ENCODE data around the gene ZNF565.

DNA sequence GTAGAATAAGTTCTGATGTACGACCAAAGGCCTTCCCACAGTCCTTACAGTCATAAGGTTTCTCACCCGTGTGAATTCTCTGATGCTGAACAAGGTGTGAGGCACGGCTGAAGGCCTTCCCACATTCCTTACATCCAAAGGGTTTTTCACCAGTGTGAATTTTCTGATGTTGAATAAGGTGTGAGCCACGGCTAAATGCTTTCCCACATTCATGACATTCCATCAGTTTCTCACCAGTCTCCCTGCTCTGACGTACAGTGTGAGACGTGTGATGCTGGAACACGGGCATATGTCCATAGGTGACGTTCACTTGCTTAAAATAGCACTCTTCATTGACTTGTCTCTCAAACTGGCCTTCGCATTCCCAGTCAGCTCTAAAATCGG lies 31.2 kb downstream of the ZNF565 start:
- TF ChIP-seq TAF1 (IDR thresholded peaks at IDR 0.05; ENCODE audit: low read depth, low read length) (no peak), POLR2A (IDR thresholded peaks at IDR 0.05; ENCODE audit: low read depth, low read length) (no peak), POLR2AphosphoS5 (IDR thresholded peaks at IDR 0.05; ENCODE audit: low read depth, low read length) (no peak), SPI1 (IDR thresholded peaks at IDR 0.05; ENCODE audit: low read depth, low read length) (no peak), PAX5 (IDR thresholded peaks at IDR 0.05; ENCODE audit: insufficient read depth, low read length, severe bottlenecking) (no peak), POU2F2 (IDR thresholded peaks at IDR 0.05; ENCODE audit: low read depth, low read length) (no peak)

Measured in GM12891 (cell line).